ENCODE results near the gene CD320.
"Not testable (repeated sequence)": the region's sequence is repeated elsewhere in the genome, so short reads cannot be mapped to it uniquely, and the experiment has no call there.

The CD320 gene

DNA sequence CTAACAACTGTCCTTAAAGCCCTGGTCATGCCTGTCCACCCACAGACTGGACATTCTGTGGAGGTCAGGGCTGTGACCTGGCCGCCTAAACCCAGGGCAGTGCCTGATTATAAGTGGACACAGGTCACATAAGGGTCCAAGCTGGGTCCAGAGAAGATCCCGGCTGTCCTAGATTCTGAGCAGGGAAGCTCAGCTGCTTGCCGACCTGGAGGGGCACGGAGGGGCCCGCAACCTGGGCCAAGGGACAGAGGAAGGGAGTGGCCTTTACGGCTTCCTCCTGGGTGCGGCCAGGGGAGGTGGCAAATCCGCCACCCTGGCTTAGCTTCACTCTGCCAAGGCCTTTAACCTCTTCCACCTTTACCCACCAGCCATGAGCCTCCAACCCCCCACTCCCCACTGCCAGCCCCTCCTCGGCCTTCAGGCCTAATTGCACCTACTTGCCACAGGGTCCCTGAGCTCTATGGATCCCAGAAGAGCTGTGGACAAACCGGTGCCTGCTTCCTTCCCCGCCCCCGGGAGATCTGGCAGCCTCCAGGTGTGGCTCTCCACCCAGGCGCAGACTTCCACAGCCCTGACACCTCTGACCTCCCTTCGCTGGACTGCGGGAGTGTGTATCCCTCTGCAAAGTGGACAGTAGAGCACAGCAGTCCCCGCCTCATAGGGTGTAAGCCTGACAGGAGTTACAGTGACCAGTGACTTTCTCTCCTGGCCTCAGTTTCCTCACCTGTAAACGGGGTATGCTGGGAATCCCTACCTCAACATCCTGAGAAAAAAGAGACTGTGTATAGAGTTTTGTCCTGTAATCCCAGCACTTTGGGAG is 1.7 kb downstream of the CD320 start:
- DNase-seq, result no peak

DNA sequence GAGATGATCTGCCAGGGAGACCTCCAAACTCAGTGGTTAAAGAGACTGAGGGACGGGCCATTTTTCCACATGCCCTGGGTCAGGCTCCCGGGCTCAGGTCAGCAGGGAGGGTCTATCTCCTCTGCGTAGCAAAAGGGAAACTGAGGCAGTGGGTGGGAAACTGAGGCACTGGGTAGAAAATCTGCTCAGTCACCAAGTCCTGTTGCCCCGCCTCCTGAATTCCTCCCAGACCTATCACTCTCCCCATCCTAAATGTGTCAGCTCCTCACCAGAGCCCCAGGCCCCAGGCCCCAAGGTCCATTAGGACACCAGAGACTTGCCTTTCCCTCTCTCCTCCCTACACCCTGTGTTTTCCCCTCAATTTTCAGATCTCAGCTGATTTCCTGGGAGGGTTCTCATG is 2.4 kb downstream of the CD320 start:
- no peak for DNase-seq

DNA sequence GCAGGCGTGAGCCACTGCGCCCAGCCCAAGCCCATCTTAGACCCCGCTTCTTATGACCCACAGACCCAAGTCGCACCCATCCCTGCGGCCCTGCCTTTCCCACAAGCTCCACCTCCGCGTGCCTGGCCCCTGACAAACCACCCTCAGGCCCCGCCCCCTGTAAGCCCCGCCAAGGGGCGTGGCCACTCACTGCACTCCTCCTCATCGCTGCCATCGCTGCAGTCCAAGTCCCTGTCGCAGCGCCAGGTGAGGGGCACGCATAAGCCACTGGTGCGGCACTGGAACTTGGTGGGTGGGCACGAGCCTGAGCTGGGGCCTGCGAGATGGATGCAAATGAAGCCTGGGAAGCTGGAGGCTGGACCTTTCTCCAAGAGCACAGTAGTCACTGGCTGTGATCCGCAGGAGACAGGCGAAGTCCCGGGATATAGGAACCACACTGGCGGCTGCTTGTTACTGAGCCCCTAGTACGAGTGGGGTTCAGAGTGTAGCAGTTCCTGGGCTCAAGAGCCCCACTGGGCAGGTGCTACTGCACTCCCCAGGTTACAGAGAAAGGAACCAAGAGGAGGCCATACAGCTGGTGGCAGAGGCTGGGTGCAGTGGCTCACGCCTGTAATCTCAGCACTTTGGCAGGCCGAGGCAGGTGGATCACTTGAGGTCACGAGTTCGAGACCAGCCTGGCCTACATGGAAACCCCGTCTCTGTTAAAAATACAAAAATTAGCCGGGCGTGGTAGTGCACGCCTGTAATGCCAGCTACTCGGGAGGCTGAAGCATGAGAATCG is 3.1 kb downstream of the CD320 start:
- no peak for DNase-seq

DNA sequence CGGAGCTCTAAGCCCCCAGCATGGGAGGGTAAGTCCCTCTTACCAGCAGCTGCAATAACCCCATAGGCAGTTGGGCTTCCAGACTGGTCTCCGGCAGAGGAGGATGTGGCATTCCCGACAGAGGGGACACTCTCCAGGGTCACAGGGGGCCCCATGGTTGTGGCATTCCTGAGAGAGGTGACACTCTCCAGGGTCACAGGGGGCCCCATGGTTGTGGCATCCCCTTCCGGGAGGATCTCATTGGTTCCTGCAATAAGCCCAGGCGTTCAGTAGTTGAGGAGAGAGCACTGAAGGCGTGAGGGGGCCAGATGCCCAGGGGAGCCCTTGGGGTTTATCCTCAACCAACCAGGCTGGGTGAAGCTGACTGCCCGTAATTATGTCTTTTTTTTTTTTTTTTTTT is 5.4 kb downstream of the CD320 start:
- DNase-seq, result no peak

DNA sequence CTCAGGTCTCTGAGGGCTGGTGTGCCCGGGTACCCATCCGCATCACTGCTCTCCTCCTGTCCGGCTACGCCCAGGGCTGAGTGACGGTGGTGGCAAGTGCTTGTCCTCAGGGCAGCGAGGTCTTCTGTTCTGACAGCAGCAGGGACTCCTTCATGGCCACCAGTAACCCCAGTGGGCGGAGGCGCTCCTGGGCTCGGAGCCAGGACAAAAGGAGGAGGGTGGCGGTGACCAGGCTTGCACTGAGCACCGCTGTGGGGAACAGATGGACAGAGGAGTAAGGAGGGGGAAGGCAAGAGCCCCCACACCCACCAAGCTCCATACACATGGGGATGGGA is 5.8 kb downstream of the CD320 start:
- no peak for DNase-seq

DNA sequence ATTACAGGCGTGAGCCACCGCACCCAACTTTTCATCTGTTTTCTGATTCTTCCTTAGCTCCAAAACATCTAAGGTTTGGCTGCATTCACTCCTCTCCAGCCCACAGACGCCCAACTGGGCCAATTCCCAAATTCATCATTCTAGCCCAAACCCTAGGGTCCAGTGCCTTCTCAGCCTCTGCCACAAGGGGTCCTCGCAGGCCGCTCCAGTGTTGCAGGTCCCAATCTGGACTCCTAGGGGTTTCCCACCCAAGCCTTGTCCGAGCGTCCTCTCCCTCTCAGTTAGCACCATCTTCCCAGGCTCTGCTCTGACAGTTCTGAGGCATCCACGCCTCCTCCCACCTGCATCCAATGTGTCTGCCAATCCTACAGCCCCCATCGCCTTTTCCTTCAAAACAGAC is 16.8 kb downstream of the CD320 start:
- DNase-seq, result not testable (repeated sequence)

DNA sequence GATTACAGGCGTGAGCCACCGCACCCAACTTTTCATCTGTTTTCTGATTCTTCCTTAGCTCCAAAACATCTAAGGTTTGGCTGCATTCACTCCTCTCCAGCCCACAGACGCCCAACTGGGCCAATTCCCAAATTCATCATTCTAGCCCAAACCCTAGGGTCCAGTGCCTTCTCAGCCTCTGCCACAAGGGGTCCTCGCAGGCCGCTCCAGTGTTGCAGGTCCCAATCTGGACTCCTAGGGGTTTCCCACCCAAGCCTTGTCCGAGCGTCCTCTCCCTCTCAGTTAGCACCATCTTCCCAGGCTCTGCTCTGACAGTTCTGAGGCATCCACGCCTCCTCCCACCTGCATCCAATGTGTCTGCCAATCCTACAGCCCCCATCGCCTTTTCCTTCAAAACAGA is 31.6 kb downstream of the CD320 start:
- not testable (repeated sequence) for DNase-seq

DNA sequence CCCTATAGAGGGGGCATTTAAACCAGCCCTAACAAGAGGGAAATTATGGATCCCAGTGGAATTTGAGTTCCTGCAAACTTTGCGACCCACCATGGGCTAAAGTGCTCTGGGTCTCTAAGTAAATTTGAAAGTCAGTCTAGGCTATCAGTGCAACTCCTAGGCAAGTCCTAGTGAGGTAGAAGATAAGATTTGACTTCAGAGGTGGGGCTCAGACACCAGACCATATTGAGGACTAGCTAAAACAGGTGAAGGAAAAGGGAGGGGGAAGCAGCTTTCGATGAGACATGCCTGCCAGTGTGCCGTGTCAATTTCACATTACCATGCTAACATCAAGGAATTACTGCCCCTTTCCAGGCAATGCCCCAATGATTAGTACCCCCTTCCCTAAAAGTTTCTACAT is 38.4 kb downstream of the CD320 start:
- DNase-seq, result no peak

DNA sequence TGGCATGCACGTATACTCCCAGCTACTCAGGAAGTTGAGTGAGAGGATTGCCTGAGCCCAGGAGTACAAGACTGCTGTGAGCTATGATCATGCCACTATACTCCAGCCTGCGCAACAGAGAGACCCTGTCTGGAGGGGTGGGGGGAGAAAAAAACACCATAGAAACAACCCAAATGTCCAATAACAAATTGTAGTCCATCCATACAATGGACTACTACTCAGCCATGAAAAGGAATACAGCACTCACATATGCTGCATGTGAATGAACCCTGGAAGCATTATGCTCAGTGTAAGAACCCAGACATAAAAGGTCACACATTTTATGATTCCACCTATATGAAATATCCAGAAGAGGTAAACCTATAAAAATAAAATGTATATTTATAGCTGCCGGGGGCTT is 42.3 kb downstream of the CD320 start:
- DNase-seq, result no peak

DNA sequence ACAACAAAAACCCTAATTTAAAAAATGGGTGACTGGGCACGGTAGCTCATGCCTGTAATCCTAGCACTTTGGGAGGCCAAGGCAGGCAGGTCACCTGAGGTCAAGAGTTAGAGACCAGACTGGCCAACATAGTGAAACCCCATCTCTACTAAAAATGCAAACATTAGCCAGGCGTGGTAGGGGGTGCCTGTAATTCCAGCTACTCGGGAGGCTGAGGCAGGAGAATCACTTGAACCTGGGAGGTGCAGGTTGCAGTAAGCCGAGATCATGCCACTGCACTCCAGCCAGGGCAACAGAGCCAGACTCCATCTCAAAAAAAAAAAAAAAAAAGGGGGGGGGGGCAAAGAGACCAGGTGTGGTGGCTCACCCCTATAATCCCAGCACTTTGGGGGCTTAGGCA is 43.9 kb downstream of the CD320 start:
- DNase-seq, result not testable (repeated sequence)

DNA sequence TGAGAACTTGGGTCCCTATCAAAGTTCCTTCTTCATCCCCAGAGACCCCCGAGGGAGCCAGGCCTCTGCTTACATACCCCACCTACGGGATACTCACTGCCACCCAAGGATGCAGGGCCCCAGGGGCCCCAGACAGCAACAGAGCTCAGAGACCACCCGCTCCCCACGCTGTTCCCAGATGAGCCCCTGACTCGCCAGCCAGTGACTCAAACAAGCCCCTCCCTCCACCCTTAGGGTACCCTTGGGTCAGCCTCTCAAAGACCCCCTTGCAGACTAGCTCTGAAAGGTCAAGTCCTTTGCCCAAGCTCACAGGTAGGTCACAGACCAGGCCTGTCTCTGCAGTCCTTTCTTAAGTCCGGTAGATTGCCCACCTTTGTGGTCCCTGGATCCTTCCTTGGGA is 45.7 kb downstream of the CD320 start:
- DNase-seq, result no peak

DNA sequence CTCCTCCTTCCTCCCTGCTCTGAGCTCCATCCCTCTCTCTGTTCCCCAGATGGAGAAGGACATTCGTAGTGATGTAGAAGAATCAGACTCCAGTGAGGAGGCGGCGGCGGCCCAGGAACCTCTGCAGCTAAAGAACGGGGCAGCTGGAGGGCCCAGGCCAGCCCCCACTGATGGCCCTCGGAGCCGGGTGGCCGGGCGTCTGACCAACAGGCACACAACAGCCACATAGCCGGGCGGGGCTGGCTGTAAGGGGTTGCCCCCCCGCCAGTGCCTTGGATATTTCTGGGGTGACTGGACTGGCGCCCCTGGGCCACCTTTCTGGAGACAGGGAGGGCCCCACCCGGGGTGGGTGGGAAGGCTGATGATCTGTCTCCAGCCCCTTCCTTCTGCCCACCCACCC is 46.3 kb downstream of the CD320 start:
- no peak for DNase-seq

DNA sequence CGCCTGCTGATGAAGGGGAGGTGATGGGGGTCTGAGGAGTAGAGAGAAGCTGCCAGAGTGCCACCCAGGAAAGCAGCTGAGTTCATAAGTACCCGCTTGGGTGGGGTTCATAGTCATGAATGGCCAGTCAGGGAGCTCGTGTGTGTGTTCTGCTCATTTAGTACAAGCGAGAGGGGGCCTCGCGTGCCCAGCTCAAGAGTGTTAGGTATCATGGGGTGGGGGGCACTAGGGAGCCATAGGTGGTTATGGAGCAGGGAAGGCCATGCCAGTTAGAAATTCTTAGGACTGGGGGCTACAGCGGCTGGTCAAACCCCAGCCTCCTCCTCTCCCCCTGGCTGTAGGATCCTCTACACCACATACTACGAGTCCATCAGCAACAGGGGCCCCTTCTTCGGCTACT is 46.8 kb downstream of the CD320 start:
- DNase-seq, result no peak

DNA sequence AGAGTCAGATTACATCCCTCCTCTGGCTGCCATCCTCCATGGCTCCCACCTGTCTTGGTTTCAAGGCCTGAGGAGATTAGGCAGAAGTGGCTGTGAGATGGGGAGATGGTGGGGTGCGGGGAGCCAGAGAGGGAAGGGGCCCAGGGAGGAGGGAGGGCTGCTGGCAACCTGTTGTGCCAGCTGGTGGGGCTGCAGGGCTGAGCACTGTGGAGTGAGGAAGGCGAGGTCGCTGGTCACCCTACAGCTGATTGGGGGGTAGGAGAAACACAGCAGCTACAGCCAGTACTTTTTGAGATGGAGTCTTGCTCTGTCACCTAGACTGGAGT is 48.3 kb downstream of the CD320 start:
- DNase-seq, result no peak

DNA sequence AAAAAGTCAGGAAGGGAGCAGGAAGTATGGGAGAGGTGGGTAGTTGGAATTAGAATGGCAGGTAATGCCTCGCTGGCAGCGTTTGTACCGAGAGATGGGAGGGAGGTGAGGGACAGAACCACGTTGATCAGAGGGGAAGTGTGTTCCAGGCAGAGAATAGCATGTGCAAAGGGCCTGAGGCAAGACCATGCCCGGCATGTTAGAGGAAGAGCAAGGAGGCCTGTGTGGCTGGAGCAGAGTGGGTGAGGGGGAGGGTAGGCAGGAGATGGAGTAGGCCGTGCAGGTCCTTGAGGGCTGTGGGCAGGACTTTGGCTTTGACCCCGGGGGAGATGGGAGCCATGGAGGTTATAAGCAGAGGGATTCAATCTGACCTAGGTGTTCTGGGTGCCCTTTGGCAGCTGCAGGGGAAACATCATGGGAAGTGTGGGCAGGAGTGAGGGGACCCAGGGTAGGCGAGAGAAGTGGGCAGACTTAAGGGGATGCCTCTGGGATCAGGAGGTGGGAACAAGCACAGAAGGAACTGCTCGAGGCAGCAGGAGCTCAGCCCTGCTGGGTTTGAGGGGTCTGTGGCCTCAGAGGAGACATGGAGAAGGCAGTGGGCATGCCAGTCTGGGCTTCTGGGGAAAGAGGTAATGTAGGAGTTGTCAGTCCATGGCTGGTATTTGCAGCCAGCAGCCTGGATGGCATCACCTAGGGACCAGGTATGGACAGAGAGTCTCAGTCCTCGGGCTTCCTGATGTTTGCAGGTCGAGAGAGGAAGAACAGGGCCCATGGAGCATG is 48.8 kb downstream of the CD320 start:
- DNase-seq, result no peak

DNA sequence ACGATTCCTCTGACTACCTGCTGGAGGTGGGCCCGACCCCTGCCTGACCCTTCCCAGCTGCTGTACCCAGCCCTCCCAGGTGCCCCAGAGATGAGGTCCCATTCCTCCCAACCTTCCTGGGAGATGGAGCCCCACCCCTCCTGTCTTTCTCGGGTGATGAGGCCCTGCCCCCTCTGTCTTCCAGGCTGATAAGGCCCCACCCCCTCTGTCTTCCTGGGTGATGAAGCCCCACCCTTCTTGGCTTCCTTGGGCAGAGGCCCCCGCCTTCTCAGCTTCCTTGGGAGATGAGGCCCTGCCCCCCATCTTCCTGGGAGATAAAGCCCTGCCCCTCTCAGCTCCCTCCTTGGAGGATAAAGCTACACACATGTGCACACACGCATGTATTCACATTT is 51.1 kb downstream of the CD320 start:
- no peak for DNase-seq

DNA sequence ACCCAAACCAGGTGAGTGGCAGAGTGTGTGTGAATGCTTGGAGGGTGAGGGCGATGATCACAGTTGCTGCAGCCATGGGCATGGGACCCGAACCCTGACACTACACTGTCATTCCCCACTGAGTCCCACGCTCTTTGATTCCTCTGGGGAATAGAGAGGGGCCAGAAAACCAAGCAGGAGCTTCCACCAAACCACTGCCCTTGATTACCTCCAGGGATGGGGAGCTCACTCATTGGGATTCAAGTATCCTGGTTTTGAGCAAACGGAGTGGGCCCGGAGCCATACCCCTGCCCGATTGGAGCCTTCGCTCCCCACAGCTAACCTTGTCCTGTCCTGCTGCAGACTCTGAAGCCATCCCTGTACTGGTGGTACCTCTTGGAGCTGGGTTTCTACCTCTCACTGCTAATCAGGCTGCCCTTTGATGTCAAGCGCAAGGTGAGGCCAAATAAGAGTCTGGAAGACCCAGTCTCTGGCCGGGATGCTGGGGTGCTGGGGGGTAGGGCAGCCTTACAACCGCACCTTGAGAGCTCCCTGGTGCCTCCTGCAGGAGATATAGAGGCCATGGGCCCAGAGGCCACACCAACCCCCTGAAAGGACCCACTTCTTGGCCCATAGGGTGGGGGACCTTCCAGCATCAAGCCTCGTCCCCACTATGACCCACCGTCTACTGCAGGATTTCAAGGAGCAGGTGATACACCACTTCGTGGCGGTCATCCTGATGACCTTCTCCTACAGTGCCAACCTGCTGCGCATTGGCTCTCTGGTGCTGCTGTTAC is 51.7 kb downstream of the CD320 start:
- no peak for DNase-seq

DNA sequence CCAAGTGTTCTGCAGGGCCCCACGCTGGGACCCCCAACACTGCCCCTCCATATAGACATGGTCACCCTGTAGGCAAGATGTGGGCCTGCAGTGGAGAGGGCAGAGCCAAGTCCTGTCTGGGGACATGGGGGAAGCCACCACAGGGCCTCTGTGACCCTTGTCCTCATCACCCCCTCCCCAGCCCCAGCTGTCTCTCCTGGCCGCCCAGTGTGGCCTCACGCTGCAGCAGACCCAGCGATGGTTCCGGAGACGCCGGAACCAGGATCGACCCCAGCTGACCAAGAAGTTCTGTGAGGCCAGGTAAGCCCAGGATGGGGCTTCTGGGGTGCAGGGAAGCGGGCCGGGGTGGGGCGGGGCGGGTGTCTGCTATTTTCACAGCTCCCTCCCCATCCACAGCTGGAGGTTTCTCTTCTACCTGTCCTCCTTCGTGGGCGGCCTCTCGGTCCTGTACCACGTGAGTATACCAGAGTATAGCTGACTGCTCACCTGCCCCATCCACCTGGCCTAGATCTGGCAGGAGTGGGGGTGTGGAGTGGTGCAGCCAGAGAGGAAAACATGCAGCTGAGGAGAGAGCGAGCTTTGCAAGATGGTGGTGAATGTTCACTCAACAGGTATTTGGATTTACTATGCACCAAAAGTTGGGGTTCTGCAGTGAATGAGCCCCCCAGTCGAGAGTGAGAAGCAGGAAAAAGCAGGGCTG is 52.6 kb downstream of the CD320 start:
- DNase-seq, result no peak

DNA sequence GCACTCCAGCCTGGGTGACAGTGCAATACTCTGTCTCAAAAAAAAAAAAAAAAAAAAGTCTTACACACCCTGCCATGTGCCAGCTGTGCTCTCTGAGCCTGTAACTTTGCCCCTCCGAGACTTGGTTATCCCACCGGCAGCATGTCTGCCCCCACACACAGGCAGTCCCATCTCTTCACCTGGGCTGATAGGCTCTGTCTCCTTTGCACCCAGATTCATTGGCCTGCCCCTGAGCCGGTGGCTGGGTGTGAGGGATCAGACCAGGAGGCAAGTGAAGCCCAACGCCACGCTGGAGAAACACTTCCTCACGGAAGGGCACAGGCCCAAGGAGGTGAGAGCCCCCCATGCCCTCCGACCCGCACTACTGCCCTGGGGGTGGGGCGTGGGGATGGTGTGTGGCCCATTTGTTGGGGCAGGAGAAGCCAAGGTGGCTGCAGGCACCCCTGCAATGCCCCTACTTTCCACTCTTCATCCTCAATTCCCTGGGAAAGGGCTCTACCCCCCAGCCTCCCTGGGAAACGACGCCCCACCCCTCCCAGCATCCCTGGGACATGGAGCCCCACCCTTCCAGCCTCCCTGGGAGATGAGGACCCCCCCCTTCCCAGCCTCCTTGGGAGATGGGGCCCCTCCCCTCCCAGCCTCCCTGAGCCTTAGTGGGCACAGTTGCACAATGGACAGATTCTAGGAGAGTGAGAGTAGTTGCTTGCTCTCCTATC is 53.7 kb downstream of the CD320 start:
- DNase-seq, result no peak

DNA sequence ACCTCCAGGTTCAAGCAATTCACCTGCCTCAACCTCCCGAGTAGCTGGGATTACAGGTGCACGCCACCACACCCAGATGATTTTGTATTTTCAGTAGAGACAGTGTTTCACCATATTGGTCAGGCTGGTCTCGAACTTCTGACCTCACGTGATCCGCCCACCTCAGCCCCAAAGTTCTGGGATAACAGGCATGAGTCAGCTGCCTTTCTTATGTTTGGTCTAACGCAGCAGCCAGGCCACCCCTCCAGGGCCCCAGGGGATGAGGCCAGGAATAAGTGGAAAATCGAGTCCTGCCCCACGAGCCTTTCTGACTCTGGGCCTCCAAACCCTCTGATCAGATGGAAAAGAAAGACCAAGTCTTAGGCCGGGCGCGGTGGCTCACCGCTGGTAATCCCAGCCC is 54.5 kb downstream of the CD320 start:
- no peak for DNase-seq

DNA sequence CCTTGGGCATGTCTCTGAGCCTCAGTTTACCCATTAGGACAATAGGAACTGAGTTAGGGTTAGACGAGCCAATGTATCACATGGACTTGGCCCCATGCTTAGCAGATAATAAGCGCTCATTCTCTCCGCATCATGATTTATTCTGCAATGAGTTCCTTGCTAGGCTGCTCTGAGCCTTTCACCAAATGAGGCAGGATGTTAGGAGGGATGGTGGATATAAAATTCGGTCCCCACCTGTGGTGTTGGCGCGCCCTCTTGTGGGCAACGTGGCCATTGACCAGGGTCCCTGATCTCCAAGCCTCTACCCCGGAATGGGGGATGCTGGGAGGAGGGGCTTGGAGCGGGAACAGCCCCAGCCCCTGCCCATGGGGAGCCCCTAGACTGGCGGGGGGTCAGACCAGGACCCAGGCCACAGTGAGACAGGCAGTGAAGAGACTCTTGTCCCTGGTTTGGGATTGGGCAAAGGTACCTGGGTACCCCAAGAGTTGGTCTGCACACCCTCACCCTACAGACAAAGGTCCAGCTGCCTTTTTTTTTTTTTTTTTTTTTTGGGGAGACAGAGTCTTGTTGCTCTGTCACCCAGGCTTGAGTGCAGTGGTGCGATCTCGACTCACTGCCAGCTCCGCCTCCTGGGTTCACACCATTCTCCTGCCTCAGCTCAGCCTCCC is 55.1 kb downstream of the CD320 start:
- DNase-seq, result peak; percentile 83

All from midbrain (tissue), 1 donor.